22Rv1 (cell line): ENCODE data around the gene OR5T1.

Experiments
- H3K27ac ChIP-seq: fragments of 450-650 bp; 2 replicates; pipeline ENCODE4 v1.5.1; 2017
- ZFX ChIP-seq: fragments of 450-650 bp; IDR thresholded peaks from 2 replicates; pipeline ENCODE4 v1.6.1; 2017; ENCODE audit warnings: antibody characterized with exemption, borderline replicate concordance
- TF ChIP-seq, protein P1 (sequence below): fragments of 450-650 bp; IDR thresholded peaks from 2 replicates; pipeline ENCODE4 v1.5.1; 2017; ENCODE audit warnings: mild to moderate bottlenecking

Gene OR5T1

DNA sequence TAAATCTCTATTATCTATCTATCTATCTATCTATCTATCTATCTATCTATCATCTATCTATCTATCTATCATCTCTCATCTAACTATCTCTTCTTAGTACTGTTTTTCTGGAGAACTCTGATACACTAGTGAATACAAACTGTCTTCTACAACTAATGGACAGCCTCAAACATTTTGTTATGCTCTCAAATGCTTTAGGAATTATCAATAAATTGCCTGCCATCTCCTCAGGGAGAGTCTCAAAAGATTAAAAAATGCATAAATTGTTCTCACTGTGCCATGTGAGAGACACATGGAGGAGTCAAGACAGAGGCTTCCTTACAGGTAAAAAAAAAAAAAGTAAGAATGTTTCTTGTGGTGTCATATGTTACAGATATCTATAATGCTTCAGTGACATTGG is 40.9 kb downstream of the OR5T1 start, which contains the start of gene OR8K3:
OR8K3 (plus strand) TSS at position 301 of the 400 bp plus-strand sequence. CDS start 3,163 bp downstream, outside the sequence.
- TF ChIP-seq ZFX = no peak
- TF ChIP-seq, protein P1, sequence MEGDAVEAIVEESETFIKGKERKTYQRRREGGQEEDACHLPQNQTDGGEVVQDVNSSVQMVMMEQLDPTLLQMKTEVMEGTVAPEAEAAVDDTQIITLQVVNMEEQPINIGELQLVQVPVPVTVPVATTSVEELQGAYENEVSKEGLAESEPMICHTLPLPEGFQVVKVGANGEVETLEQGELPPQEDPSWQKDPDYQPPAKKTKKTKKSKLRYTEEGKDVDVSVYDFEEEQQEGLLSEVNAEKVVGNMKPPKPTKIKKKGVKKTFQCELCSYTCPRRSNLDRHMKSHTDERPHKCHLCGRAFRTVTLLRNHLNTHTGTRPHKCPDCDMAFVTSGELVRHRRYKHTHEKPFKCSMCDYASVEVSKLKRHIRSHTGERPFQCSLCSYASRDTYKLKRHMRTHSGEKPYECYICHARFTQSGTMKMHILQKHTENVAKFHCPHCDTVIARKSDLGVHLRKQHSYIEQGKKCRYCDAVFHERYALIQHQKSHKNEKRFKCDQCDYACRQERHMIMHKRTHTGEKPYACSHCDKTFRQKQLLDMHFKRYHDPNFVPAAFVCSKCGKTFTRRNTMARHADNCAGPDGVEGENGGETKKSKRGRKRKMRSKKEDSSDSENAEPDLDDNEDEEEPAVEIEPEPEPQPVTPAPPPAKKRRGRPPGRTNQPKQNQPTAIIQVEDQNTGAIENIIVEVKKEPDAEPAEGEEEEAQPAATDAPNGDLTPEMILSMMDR = no peak
- no peak within 1 kb of the TSS for H3K27ac ChIP-seq
